H1 (cell line): ENCODE results near the gene SLC25A36.

Experiments
- CHD1 ChIP-seq: IDR thresholded peaks from 2 replicates; pipeline ENCODE4 v1.6.1; 2012; ENCODE audit warnings: low read depth, low read length, improper control_type of control experiment
- E2F6 ChIP-seq: IDR thresholded peaks from 2 replicates; pipeline ENCODE4 v1.6.1; 2012; ENCODE audit warnings: inconsistent platforms
- JUN ChIP-seq: IDR thresholded peaks from 2 replicates; pipeline ENCODE4 v1.6.1; 2011; ENCODE audit warnings: low read depth, mild to moderate bottlenecking, improper control_type of control experiment, low read length
- MAFK ChIP-seq: IDR thresholded peaks from 2 replicates; pipeline ENCODE4 v1.6.1; 2012; ENCODE audit warnings: low read depth, mild to moderate bottlenecking, improper control_type of control experiment, low read length
- POLR2A ChIP-seq, 2 experiments: IDR thresholded peaks; 1 replicate in 1 of 2; 2 replicates in 1 of 2; pipeline ENCODE4 v1.6.1; 2011; ENCODE audit warnings: low read depth in 2 of 2, low read length in 2 of 2, mild to moderate bottlenecking in 2 of 2; ENCODE audit errors: control extremely low read depth in 1 of 2
- POLR2AphosphoS5 ChIP-seq: IDR thresholded peaks from 2 replicates; pipeline ENCODE4 v1.6.1; 2011; ENCODE audit warnings: low read depth, low read length
- SRF ChIP-seq: IDR thresholded peaks from 2 replicates; pipeline ENCODE4 v1.6.1; 2011; ENCODE audit warnings: mild to moderate bottlenecking, low read depth, low read length, moderate library complexity
- TEAD4 ChIP-seq: IDR thresholded peaks from 2 replicates; pipeline ENCODE4 v1.6.1; 2012; ENCODE audit warnings: low read depth, low read length, inconsistent platforms, mixed read lengths

- TF ChIP-seq E2F6 (no peak), TEAD4 (no peak), JUN (no peak), MAFK (no peak), SRF (no peak), POLR2A (IDR thresholded peaks at IDR 0.05; ENCODE audit: control extremely low read depth in 1 of 2, low read depth in 2 of 2, low read length in 2 of 2) (no peak), POLR2AphosphoS5 (no peak), CHD1 (no peak)
Observed at GRCh38 chr3:140903196-140903595, 38.4 kb upstream of the SLC25A36 start.
